HG03095 (cell line): ENCODE results near the gene SLC22A4.

Experiments
- ATAC-seq: cut with Tn5 transposase; IDR thresholded peaks from one replicate; pipeline ENCODE4 v1.9.1; 2021; ENCODE audit warnings: moderate library complexity; ENCODE audit not compliant: unreplicated experiment

Gene SLC22A4

GRCh38 chr5:132391870-132392269, 97.7 kb downstream of the SLC22A4 start:
- no peak for ATAC-seq

DNA sequence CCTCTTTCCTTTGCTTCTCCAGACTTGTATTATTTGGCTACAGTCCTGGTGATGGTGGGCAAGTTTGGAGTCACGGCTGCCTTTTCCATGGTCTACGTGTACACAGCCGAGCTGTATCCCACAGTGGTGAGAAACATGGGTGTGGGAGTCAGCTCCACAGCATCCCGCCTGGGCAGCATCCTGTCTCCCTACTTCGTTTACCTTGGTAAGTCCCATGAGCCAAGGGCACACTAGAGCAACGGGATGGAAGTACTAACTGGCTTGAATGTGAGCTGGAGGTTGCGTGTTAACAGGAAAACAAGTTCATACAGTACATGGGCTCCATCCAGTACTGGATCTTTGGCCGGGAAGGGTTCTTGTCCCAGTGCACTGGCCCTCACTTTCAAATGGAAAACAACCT, 98.2 kb downstream of the SLC22A4 start:
- ATAC-seq, result no peak

GRCh38 chr5:132392978-132393825, 99.0 kb downstream of the SLC22A4 start:
- ATAC-seq, result no peak
